Measurements from ENCODE around the gene BOD1L1.

DNA sequence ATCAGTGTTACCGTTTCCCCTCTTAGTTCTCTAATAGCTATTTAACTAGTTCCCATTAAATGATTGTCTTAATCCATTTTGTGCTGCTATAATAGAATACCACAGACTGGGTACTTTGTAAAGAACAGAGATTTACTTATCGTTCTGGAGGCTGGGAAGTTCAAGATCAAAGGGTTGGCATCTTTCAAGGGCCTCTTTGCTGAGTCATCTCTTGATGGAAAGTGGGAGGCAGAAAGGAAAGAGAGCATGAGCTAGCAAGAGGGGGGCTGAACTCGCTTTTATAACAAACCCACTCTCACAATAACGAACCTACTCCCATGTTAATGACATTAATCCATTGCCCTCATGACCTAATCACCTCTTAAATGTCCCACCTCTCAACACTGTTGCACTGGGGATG lies 65.9 kb downstream of the BOD1L1 start:
- TF ChIP-seq CTCF (IDR thresholded peaks at IDR 0.05), result no peak
- no peak for TF ChIP-seq POLR2A (IDR thresholded peaks at IDR 0.05)

Measured in upper lobe of left lung (tissue), 4 donors.